Stimulated activated CD4-positive, alpha-beta T cell treated with anti-CD3 and anti-CD28 coated beads, TNF-alpha, amount 100 ng/mL, for 1 hour (primary cell): ENCODE results near the gene CAMKK1.

Experiments used
- DNase-seq, 3 donors: peaks; one replicate each; pipeline ENCODE4 v3.0.0-alpha.2; 2020; ENCODE audit warnings: low read depth in 3 of 3, low spot score in 1 of 3

Gene CAMKK1

GRCh38 chr17:3918372-3919122, 25.7 kb upstream of the CAMKK1 start:
- DNase-seq, result no peak

- DNase-seq, result no peak
Observed at GRCh38 chr17:3917391-3917931, 24.6 kb upstream of the CAMKK1 start.

GRCh38 chr17:3916825-3917224, 24.0 kb upstream of the CAMKK1 start:
- no peak for DNase-seq

DNA sequence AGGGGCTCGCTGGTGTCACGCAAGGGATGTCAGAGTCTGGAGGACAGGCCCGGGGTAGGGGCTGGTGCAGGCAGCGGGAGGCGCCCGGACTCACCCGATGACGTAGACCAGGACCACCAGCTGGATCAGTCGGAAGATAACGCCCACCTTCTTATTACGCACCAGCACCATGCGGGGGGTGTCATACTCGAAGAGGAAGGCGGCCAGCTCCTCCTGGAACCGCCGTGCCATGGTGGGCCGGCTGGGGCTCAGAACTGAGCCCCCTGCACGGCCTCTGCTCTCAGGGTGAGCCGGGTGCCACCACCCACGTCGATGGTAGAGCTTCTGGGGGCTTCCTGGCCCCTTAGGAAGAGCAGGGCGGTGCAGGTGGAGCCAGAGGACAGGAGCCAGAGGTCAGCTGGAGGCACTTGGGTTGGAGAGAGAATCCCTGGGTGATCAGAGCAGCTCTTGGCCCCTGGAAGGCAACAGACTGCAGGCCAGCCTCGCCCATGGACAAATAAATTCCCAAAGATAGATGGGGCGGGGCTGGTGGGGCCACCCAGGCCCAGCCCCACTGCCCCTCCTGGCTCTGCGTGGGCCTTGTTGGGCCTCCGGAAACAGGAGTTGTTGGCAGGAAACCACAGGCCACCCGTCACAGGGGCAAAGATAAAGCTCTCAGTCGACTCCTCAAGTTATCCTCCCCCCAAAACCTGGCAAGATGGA, 23.3 kb upstream of the CAMKK1 start, which contains the start of gene P2RX1:
Gene P2RX1 (minus strand): TSS at position 471 of the 702 bp plus-strand sequence. CDS start 240 bp downstream, at position 231.
- no peak for DNase-seq

GRCh38 chr17:3915581-3915994, 22.7 kb upstream of the CAMKK1 start:
- DNase-seq, result no peak

- no peak for DNase-seq
Observed at GRCh38 chr17:3914312-3914670, 21.4 kb upstream of the CAMKK1 start.

DNA sequence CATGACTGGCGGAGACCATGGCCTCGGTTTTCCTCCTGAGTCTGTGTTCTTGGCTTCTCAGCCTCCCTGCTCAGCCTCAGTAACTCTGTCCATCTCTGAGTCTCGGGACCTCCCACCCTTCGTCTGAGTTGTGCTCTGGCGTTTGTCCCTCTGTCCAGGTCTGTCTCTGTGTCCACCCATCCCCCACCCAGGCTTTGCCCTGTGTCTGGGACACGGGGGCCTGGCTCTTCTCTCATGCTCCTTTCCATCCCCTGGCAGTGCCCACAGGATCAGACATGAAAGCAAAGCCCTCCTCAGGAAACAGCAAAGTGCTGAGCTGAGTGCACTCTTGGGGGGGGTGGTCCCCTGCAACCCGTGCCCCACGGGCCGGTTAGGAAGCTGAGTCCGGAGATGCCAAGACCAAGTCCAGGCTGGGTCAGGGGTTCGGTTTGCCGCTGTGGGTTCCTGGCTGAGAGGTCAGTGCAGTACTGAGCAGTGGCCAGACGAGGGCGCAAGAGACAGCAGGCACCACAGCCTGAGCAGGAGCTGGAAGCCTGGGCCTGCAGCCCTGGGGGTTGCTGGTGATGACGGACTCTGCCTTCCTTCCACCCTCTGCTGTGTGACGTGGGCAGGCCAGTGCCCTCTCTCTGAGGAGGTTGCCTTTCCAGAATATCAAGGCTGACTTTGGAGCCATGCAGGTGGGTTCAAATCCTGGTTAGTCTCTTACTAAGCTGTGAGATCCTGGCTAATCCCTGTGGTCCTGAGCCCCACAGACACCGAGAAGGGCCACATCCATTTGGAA, 20.9 kb upstream of the CAMKK1 start:
- DNase-seq, result peak; percentile 45 to 76 (median 58)

DNA sequence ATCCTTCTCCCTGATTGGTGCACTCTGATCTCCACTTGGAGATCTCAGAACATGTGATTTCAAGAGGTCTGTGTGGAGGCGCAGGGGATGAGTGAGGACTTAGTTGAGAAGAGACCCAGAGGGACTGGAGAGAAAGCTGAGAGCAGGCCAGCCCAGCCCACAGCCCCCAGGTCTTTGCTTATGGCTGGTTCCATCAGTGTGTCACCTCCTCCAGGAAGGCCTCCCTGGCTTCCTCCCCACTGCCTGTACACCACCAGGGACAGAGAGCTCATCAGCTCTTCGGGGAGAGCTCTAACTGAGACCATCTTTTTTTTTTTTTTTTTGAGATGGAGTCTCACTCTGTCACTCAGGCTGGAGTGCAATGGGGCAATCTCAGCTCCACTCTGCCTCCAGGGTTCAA, 20.0 kb upstream of the CAMKK1 start:
- DNase-seq, result no peak

DNA sequence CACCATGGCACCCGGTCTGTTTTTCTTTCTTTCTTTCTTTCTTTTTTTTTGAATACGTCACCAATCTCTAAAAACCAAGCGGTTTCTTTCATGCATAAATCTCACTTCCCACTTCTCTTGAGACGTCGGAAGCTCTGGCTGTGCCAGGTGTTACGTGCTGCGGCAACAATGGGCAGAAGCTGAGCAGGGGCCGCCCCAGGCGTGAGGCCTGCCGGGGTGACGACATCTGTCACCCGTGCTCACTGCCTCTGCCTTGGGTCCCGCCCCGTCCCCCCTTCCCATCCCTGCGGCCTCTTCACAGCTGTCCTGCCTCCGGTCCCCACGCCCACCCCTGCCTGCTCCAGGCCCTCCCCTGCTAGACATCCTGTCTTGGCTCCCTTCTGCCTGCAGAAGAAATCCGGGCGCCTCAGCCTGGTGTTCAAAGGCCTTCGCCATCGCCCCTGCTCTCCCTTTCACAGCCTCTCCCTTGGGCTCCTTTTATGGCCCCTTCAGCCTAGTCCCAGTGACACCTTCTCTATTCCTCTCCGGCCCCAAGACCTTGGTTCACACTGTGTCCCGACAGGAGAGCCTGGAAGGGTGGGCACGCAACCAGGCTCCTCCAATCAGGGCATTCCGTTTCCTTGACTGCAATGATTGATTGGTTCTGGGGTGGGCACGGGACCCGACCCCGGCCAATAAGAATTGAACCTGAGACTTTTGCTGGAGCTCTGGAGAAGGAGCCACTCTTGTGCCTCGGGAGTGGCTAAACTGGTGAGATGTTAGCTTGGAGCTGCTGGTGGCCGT, 18.6 kb upstream of the CAMKK1 start:
- peak in 2 of 3 donors; percentile 24 to 35 for DNase-seq

DNA sequence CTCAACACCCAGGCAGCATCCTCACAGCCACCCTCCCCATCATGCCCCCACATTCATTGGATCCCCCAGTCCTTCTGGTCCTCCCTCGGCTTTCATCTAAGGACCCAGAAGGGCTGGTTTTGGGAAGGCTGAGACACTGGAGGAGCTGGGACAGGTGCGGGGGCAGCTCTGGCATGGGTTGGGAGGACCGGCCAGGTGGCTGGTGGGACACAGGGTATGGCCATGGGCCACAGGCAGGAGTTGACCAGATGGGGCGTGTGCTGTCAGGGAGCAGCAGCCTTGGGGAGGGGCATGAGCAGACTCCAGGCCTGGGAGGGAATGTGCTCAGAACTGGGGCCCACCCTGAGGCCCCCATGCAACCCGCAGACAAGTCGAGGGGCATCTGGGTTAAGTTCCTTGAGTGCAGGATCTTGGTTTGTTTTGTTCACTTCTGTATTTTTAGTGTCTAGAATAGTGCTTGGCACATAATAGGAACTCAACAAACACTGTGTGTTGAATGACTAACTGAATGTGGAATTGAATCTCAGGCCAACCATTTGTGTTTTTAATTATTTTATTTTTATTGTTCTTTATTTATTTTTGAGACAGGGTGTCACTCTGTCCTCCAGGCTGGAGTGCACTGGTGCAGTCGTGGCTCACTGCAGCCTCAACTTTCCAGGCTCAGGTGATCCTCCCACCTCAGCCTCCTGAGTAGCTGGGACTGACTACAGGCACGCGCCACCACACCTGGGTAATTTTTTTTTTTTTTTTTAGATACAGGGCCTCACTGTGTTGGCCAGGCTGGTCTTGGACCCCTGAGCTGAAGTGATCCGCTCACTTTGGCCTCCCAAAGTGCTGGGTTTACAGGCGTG, 17.8 kb upstream of the CAMKK1 start:
- DNase-seq, result no peak

GRCh38 chr17:3909257-3909656, 16.4 kb upstream of the CAMKK1 start:
- DNase-seq, result no peak

DNA sequence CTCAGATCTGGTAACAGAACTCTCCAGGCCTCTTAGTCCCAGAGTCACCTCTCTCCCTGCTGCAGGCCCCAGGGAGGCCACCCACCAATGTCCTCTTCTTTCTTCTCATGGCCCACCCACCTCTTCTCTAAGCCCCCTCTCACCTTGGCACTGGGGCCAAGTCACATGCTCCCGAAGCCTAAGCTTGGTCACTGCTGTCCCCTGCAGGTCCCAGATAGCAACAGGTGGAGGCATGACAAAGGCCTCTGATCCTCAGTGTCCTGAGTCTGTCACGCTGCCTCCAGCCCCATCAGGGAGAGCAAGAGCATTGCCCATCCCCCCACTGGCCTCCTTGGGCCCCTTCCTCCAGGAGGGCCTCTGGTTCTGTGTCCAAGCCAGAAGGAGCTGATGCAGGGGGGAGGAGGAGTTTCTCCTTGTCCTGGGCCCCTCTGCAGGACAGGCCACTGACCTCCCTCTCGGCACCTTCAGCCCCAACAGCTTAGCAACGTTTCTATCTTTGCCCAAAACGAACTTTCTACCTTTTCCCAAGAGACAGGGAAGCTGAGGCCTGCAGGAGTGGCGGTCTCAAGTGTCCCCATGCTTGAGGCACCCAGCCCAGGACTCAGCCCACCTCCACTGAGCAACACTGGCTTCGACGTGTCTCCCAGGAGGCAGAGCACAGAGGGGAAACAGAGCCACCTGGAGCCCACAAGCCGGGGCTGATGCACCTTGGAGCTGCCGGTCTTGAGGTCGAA, 14.8 kb upstream of the CAMKK1 start:
- DNase-seq, result no peak

DNA sequence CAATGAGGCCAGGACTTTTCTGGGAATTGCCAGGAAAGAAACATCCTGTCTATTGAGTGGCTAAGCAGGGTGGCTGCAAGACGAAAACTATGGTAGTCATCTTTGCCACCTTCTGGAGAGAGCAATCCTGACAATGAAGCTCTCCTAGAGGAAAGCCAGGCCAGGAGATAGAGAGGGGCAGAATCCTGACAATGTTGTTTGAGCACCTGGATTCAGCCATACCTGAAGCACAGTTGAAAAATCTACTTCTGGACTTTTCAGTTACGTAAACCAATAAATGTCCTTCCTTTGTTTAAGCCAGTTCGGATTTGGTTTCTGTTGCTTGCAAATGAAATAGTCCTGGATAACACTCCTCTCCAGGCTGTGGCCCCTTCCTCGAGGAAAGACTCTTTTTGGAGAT, 14.0 kb upstream of the CAMKK1 start:
- DNase-seq, result no peak

GRCh38 chr17:3905017-3905520, 12.2 kb upstream of the CAMKK1 start:
- no peak for DNase-seq

DNA sequence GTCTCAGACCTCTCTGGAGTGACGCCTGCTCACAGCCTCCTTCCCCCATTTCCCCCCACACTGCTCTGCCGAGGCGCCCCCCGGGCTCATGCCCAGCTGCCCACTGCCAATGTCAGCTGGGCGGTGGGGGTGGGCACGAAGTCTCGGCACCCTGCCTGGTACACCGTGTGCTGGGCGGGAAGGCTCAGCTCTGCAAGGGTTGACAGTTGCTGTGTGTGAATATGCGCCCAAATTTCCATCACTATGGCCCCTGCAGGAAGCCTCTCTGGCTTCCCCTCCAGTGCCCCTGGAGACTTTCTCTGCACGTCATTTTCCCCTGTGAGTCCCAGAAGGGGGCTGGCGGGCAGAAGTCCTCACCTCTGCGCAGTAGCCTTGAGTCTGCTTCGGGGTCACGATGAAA, 11.6 kb upstream of the CAMKK1 start:
- DNase-seq, result no peak

DNA sequence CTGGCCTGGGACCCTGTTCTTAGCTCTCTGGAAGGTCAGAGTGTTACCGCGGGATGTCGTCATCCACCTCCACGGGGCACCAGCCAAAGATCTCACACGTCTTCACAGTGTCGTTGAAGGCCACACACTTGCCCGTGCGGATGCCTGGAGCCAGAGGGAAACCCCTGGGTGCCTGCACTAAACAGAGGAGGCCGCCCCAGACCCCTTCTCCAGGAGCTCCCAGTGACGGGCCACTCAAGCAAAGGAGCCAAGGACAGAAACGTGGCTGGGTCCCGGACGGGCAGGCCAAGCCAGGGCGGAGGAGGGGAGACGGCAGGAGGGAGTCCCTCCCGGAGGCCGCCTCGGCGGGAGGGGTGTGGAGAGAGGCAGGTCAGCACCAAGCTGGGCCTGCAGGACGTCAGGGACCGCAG, 11.0 kb upstream of the CAMKK1 start:
- no peak for DNase-seq

DNA sequence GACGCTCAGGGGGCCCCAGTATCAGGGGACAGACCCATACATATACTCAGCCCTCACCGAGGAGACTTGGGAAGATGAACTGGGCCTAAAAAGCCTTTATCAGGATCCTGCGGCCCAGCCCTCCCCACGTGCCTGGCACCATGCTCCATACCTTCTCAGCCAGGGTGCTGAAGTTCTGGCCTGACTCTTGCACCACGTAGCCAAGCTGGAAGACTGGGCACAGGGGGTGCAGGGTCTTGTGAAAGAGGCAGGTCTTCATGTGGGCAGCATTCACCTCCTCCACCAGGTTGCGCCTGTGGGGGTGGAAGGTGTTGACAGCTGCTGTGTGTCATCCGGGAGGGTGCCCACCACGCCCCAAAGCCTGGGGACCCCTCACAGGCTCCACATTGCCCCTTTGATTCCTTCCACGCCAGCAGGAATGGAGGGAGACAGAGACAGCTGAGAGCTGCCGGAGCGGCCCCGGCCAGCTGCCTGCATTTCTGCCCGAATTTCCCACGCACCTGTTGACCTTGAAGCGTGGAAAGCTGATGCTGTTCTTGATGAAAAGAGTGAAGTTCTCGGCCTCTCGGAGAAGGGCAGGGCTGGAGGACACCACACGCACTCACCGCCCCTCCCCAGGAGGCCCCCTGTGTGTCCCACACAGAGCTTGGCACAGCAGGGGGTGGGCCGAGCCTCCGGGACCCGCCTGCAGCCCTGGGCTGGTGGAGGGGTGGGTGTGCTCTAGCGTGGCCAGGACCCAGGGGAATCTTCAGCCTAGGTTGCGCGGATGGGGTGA, 10.4 kb upstream of the CAMKK1 start:
- DNase-seq, result no peak

- no peak for DNase-seq
Observed at GRCh38 chr17:3900646-3901045, 7.8 kb upstream of the CAMKK1 start.
